Measurements from ENCODE around the gene MYO5B.

DNA sequence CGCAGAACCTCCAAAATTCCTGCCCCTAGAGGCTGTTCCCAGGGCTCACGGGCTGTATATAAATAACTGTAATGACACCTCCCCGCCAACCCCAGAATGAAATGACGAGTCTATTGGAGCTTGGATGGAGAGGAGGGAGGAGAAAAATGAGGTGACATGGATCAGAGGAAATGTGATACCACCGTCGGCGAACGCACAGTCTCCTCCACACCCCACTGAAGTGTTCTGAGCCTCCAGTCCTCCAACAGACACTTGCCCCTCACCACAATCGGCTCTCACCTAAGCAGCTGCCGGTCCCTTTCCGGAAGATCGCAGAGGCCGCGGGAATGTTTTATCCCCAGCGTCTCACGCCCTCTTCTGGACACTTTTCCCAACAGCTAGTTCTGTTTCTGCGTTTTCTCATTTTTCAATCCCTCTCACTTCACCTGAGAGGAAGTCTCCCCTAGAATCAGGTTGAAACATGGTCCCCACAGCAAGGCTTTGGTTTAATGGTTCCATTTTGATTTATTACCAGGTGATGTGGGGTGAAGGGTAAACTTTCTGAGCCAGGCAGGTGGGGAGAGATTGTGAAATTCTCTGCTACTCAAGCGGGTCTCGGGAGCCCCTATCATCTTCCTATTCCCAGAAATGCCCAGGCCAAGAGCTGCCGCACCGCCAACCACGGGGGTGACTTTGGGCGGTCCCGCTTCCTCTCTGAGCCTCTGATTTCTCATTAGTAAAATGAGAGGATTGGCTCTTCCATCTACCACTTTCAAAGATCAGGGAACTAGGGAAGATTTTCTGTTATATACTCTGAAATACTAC, 9.1 kb upstream of the MYO5B start:
- TF ChIP-seq, protein P1, sequence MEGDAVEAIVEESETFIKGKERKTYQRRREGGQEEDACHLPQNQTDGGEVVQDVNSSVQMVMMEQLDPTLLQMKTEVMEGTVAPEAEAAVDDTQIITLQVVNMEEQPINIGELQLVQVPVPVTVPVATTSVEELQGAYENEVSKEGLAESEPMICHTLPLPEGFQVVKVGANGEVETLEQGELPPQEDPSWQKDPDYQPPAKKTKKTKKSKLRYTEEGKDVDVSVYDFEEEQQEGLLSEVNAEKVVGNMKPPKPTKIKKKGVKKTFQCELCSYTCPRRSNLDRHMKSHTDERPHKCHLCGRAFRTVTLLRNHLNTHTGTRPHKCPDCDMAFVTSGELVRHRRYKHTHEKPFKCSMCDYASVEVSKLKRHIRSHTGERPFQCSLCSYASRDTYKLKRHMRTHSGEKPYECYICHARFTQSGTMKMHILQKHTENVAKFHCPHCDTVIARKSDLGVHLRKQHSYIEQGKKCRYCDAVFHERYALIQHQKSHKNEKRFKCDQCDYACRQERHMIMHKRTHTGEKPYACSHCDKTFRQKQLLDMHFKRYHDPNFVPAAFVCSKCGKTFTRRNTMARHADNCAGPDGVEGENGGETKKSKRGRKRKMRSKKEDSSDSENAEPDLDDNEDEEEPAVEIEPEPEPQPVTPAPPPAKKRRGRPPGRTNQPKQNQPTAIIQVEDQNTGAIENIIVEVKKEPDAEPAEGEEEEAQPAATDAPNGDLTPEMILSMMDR (IDR thresholded peaks at IDR 0.05), result peak in 3 of 4 experiments; percentile 32 to 70 (median 49)
- no peak for TF ChIP-seq POLR2A (IDR thresholded peaks at IDR 0.05)
- TF ChIP-seq POLR2AphosphoS5 (IDR thresholded peaks at IDR 0.05), result no peak
- no peak for TF ChIP-seq EP300 (IDR thresholded peaks at IDR 0.05)
